A549 (cell line): ENCODE data around the gene CACFD1. TPM values are rescaled to one million over a fixed set of nuclear protein-coding genes. Genes with fewer than 3 reads are reported as not detected.

Source experiments
- ATAC-seq, 2 experiments: fragments of 200-7000 bp in 1 of 2; fragments of >200 bp in 1 of 2; cut with Nextera tagmentation in 1 of 2; cut with Tn5 transposase in 1 of 2; 3 replicates each; pipeline versions ENCODE4 v1.8.0 to v1.9.1; 2018 to 2020; ENCODE audit warnings: mild to moderate bottlenecking in 1 of 2, moderate library complexity in 1 of 2
- CTCF ChIA-PET: fragments of 300-600 bp; sonication (Branson Sonifier 250); formaldehyde crosslinking; extraction: SDS; loops from one replicate; lab custom pipeline; 2021; ENCODE audit warnings: antibody characterized with exemption, inconsistent platforms; lab: Yijun Ruan, JAX
- POLR2A ChIA-PET: fragments of 350-600 bp; formaldehyde crosslinking; extraction: SDS; loops from one replicate; lab custom pipeline; 2021; ENCODE audit warnings: antibody characterized with exemption, inconsistent platforms; lab: Yijun Ruan, JAX
- DNase-seq, 2 experiments: peaks; one replicate each; pipeline versions ENCODE4 v3.0.0 to v3.0.0-alpha.2; 2011 to 2016; ENCODE audit warnings: low read depth in 1 of 2, low spot score in 1 of 2
- FAIRE-seq: peaks from 2 replicates; lab custom pipeline; 2011; peaks lifted over from hg19 to GRCh38; lab: Jason Lieb, UNC
- H3K27ac ChIP-seq, 2 experiments: fragments of >200 bp; sonication (Bioruptor Twin); formaldehyde crosslinking; 3 replicates each; pipeline ENCODE4 v1.5.1; 2016 to 2017
- H3K4me1 ChIP-seq: fragments of >200 bp; sonication (Bioruptor Twin); formaldehyde crosslinking; 3 replicates; pipeline ENCODE4 v1.6.1; 2016
- H3K4me2 ChIP-seq: fragments of >200 bp; sonication (Bioruptor Twin); formaldehyde crosslinking; 3 replicates; pipeline ENCODE4 v1.6.1; 2016
- H3K4me3 ChIP-seq: fragments of >200 bp; sonication (Bioruptor Twin); formaldehyde crosslinking; 3 replicates; pipeline ENCODE4 v1.5.1; 2016
- H3K9me3 ChIP-seq: fragments of >200 bp; sonication (Bioruptor Twin); formaldehyde crosslinking; 3 replicates; pipeline ENCODE4 v1.6.1; 2016
- BCL3 ChIP-seq: fragments of >200 bp; sonication (Bioruptor Twin); formaldehyde crosslinking; IDR thresholded peaks from 3 replicates; pipeline ENCODE4 v1.6.1; 2016
- CHD2 ChIP-seq: fragments of 150-350 bp; IDR thresholded peaks from 2 replicates; pipeline ENCODE4 v1.6.1; 2014; ENCODE audit warnings: low read length; ENCODE audit not compliant: partially characterized antibody
- EHF ChIP-seq: fragments of 250-450 bp; sonication (Bioruptor Pico); IDR thresholded peaks from 2 replicates; pipeline ENCODE4 v1.5.0; 2020; ENCODE audit warnings: mild to moderate bottlenecking
- ESRRA ChIP-seq: fragments of 150-350 bp; IDR thresholded peaks from 2 replicates; pipeline ENCODE4 v1.6.1; 2014; ENCODE audit warnings: mild to moderate bottlenecking, low read length, borderline replicate concordance
- MAX ChIP-seq: IDR thresholded peaks from 2 replicates; pipeline ENCODE4 v1.6.1; 2012
- MYC ChIP-seq: IDR thresholded peaks from 2 replicates; pipeline ENCODE4 v1.6.1; 2012; ENCODE audit warnings: mild to moderate bottlenecking, inconsistent platforms, low read length, improper control_type of control experiment, borderline replicate concordance
- NPAS2 ChIP-seq: fragments of 250-450 bp; sonication (Bioruptor Pico); IDR thresholded peaks from 2 replicates; pipeline ENCODE4 v1.8.0; 2022; ENCODE audit warnings: mild to moderate bottlenecking, moderate library complexity, borderline replicate concordance
- NR3C1 ChIP-seq: fragments of >200 bp; sonication (Bioruptor Twin); formaldehyde crosslinking; IDR thresholded peaks from 3 replicates; pipeline ENCODE4 v1.6.1; 2017
- POLR2A ChIP-seq: IDR thresholded peaks from 2 replicates; pipeline ENCODE4 v1.6.1; 2012; ENCODE audit warnings: mild to moderate bottlenecking, low read length
- POLR2AphosphoS2 ChIP-seq: conservative IDR thresholded peaks from 2 replicates; pipeline ENCODE4 v1.6.1; 2012; ENCODE audit warnings: low read length, improper control_type of control experiment, inconsistent platforms
- RARB ChIP-seq: fragments of 250-450 bp; sonication (Bioruptor Pico); IDR thresholded peaks from 2 replicates; pipeline ENCODE4 v1.8.0; 2021; ENCODE audit warnings: mild to moderate bottlenecking, moderate library complexity
- RNF2 ChIP-seq: fragments of 200-600 bp; sonication (generic); IDR thresholded peaks from 2 replicates; pipeline ENCODE4 v1.6.1; 2016; ENCODE audit warnings: low read depth, mild to moderate bottlenecking, antibody characterized with exemption, moderate library complexity, borderline replicate concordance
- SMC3 ChIP-seq: fragments of >200 bp; sonication (Bioruptor Twin); formaldehyde crosslinking; IDR thresholded peaks from 3 replicates; pipeline ENCODE4 v1.6.1; 2018; ENCODE audit warnings: inconsistent platforms
- SREBF2 ChIP-seq: fragments of 450-650 bp; IDR thresholded peaks from 2 replicates; pipeline ENCODE4 v1.6.1; 2014; ENCODE audit warnings: mild to moderate bottlenecking, moderate library complexity
- USF2 ChIP-seq: fragments of 450-650 bp; IDR thresholded peaks from 2 replicates; pipeline ENCODE4 v1.6.1; 2014; ENCODE audit warnings: antibody characterized with exemption
- ZC3H11A ChIP-seq: fragments of 450-650 bp; IDR thresholded peaks from 2 replicates; pipeline ENCODE4 v1.6.1; 2014; ENCODE audit warnings: antibody characterized with exemption, mild to moderate bottlenecking
- ZNF302 ChIP-seq: fragments of 250-450 bp; sonication (Bioruptor Pico); IDR thresholded peaks from 2 replicates; pipeline ENCODE4 v1.9.0; 2021; ENCODE audit warnings: inconsistent platforms, mild to moderate bottlenecking, moderate library complexity
- WGBS: methylation state at CpG from one replicate; pipeline ENCODE4 v1.1.6; 2017; ENCODE audit errors: missing lambda C conversion rate; 5-methylcytosine and 5-hydroxymethylcytosine counted together
- polyA plus RNA-seq, 4 experiments: library from polyadenylated mRNA; depleted of rRNA in 3 of 4; stranded (reverse); fragments of >200 nt; fragmentation: RNase III in 1 of 4; extraction: RNeasy Plus Mini Kit Qiagen cat#74134 plus additional on column Dnase treatment in 1 of 4; gene quantifications; 2 replicates in 3 of 4; 3 replicates in 1 of 4; pipeline ENCODE4 v1.2.3, GENCODE V29; 2011 to 2017

The CACFD1 gene
- polyA plus RNA-seq, 2 of the 4 experiments (the other 2 are of a cell fraction) = 5.0 to 8.0 TPM

- FAIRE-seq = no peak
- CTCF ChIA-PET = interaction anchor here (0.6 to 1.5 kb wide), 8 partner anchors 10 to 347 kb away, joined by 3 to 5 read pairs (median 3); no protein-coding TSS in a partner anchor
Observed at GRCh38 chr9:133490865-133491655, 31.3 kb downstream of the CACFD1 start.

GRCh38 chr9:133491656-133491925 is 31.8 kb downstream of the CACFD1 start:
- no peaks in the 10 kb centered on the region for H3K4me1 ChIP-seq
- 95% methylated on average over 8 of the region's 8 CpGs for WGBS
- H3K27ac ChIP-seq = no peak overlapping the region
- no peak overlapping the region for H3K4me3 ChIP-seq
- no peak for TF ChIP-seq USF2
- no peaks in the 10 kb centered on the region for H3K9me3 ChIP-seq
- ATAC-seq (no peak), DNase-seq (no peak), FAIRE-seq (no peak)
- no peak overlapping the region for H3K4me2 ChIP-seq
- CTCF ChIA-PET = interaction anchor here (1.0 to 1.1 kb wide), 3 partner anchors 9 to 252 kb away, joined by 3 to 5 read pairs (median 5); no protein-coding TSS in a partner anchor
- POLR2A ChIA-PET = no interaction called here

More at GRCh38 chr9:133490865-133491655, 31.3 kb downstream of the CACFD1 start:
- ATAC-seq = no peak
- no peak for DNase-seq
- TF ChIP-seq RARB (CRISPR knock-in tag) (no peak), SREBF2 (no peak)
- Histone ChIP-seq H3K4me1 (0 out of 3 replicates have a peak, but pooled peaks cover 1% of the 10 kb centered on the region), H3K4me2 (no peak overlapping the region), H3K27ac (no peak overlapping the region), H3K4me3 (no peak overlapping the region), H3K9me3 (no peaks in the 10 kb centered on the region)
- 83% methylated on average over 11 of the region's 12 CpGs for WGBS
- POLR2A ChIA-PET = no interaction called here

GRCh38 chr9:133492061-133493021 is 32.6 kb downstream of the CACFD1 start:
- no peak overlapping the region for H3K4me2 ChIP-seq
- ChIA-PET CTCF (interaction anchor here (0.6 to 1.4 kb wide), 6 partner anchors 9 to 604 kb away, joined by 3 to 6 read pairs (median 4); no protein-coding TSS in a partner anchor), POLR2A (no interaction called here)
- no peak for TF ChIP-seq SREBF2
- no peak for TF ChIP-seq EHF (CRISPR knock-in tag)
- no peak for TF ChIP-seq POLR2AphosphoS2
- TF ChIP-seq ZNF302 (CRISPR knock-in tag) = no peak
- no peak for TF ChIP-seq RNF2
- no peak for TF ChIP-seq MYC
- no peak for TF ChIP-seq ESRRA
- TF ChIP-seq NPAS2 (CRISPR knock-in tag) = no peak
- TF ChIP-seq POLR2A = no peak
- TF ChIP-seq SMC3 = no peak
- no peak for TF ChIP-seq MAX
- no peak for TF ChIP-seq ZC3H11A
- no peak for TF ChIP-seq RARB (CRISPR knock-in tag)
- TF ChIP-seq NR3C1 = no peak
- no peak for TF ChIP-seq BCL3
- no peak for TF ChIP-seq CHD2
- TF ChIP-seq, all 56 proteins: peak for 0
- Histone ChIP-seq H3K4me3 (no peak overlapping the region), H3K4me1 (no peaks in the 10 kb centered on the region), H3K27ac (0 out of 6 replicates have a peak overlapping the region, but pooled peaks of 1 of the 2 experiments have one; percentile 1), H3K9me3 (no peaks in the 10 kb centered on the region)
- ATAC-seq = no peak
- no peak for DNase-seq
- FAIRE-seq = no peak
- WGBS = 83% methylated on average over 24 of the region's 33 CpGs
